Effector CD8-positive, alpha-beta T cell (primary cell): ENCODE data around the gene C10orf120.

Experiments used
- DNase-seq: peaks from one replicate; lab custom pipeline; 2025; lab: John Stamatoyannopoulos, UW
- total RNA-seq, 4 experiments: gene quantifications; one replicate each; lab custom pipeline; 2026; lab: John Stamatoyannopoulos, UW

C10orf120 gene
- 0 reads per million in 4 experiments for total RNA-seq

- no peak for DNase-seq
Measured at GRCh38 chr10:122699796-122700455, at the start of gene C10orf120. Gene C10orf120 (minus strand): TSS chr10:122699846. CDS start chr10:122699790, 56 bp downstream.

- no peak for DNase-seq
Measured at GRCh38 chr10:122748496-122748895, 48.9 kb upstream of the C10orf120 start.

GRCh38 chr10:122746408-122746807 is 46.8 kb upstream of the C10orf120 start:
- no peak for DNase-seq

GRCh38 chr10:122744257-122744656 is 44.6 kb upstream of the C10orf120 start:
- DNase-seq: no peak

GRCh38 chr10:122740640-122741039 is 41.0 kb upstream of the C10orf120 start:
- DNase-seq: no peak

- DNase-seq: no peak
Measured at GRCh38 chr10:122738031-122738430, 38.4 kb upstream of the C10orf120 start.

- no peak for DNase-seq
Measured at GRCh38 chr10:122733931-122734665, 34.5 kb upstream of the C10orf120 start.

GRCh38 chr10:122733443-122733842 is 33.8 kb upstream of the C10orf120 start:
- DNase-seq: no peak

GRCh38 chr10:122730238-122730637 is 30.6 kb upstream of the C10orf120 start:
- no peak for DNase-seq

- no peak for DNase-seq
Measured at GRCh38 chr10:122729126-122729525, 29.5 kb upstream of the C10orf120 start.

- no peak for DNase-seq
Measured at GRCh38 chr10:122727426-122727825, 27.8 kb upstream of the C10orf120 start.

- DNase-seq: no peak
Measured at GRCh38 chr10:122725768-122726167, 26.1 kb upstream of the C10orf120 start.

GRCh38 chr10:122725006-122725405 is 25.4 kb upstream of the C10orf120 start:
- no peak for DNase-seq

GRCh38 chr10:122721111-122721510 is 21.5 kb upstream of the C10orf120 start:
- no peak for DNase-seq

- DNase-seq: no peak
Measured at GRCh38 chr10:122716025-122716424, 16.4 kb upstream of the C10orf120 start.

- DNase-seq: no peak
Measured at GRCh38 chr10:122715576-122715975, 15.9 kb upstream of the C10orf120 start.

GRCh38 chr10:122713091-122713885 is 13.6 kb upstream of the C10orf120 start:
- no peak for DNase-seq

- DNase-seq: no peak
Measured at GRCh38 chr10:122710576-122710975, 10.9 kb upstream of the C10orf120 start.

GRCh38 chr10:122709971-122710370 is 10.3 kb upstream of the C10orf120 start:
- DNase-seq: no peak

- no peak for DNase-seq
Measured at GRCh38 chr10:122707535-122707934, 7.9 kb upstream of the C10orf120 start.

- no peak for DNase-seq
Measured at GRCh38 chr10:122706947-122707346, 7.3 kb upstream of the C10orf120 start.

GRCh38 chr10:122706467-122706866 is 6.8 kb upstream of the C10orf120 start:
- DNase-seq: no peak
